Measurements from ENCODE around the gene AZU1.

AZU1 gene

GRCh38 chr19:795073-795611 lies 32.5 kb upstream of the AZU1 start:
- H3K36me3 ChIP-seq (ENCODE audit: control insufficient read depth in 2 of 2, insufficient read depth in 1 of 2, low read length in 2 of 2) = peaks cover 0 to 21% of the 10 kb centered on the region in 2 experiments; a peak in 2 of 3 replicates
- CTCF ChIA-PET = interaction anchor here (1.0 to 1.2 kb wide), 2 partner anchors 24 to 471 kb away, joined by 3 to 4 read pairs; no protein-coding TSS in a partner anchor
- no peaks in the 10 kb centered on the region for H3K9me3 ChIP-seq (ENCODE audit: control insufficient read depth, insufficient read depth, low read depth, low read length)
- no peak overlapping the region for H3K4me3 ChIP-seq (ENCODE audit: low read depth, low read length)
- H3K27ac ChIP-seq (ENCODE audit: extremely low read depth, low read depth, low read length) = no peak overlapping the region
- POLR2A ChIA-PET = no interaction called here
- TF ChIP-seq ZNF391 (tag by site-specific recombination; IDR thresholded peaks at IDR 0.05; ENCODE audit: borderline replicate concordance, low read depth) = no peak
- TF ChIP-seq, protein P1, sequence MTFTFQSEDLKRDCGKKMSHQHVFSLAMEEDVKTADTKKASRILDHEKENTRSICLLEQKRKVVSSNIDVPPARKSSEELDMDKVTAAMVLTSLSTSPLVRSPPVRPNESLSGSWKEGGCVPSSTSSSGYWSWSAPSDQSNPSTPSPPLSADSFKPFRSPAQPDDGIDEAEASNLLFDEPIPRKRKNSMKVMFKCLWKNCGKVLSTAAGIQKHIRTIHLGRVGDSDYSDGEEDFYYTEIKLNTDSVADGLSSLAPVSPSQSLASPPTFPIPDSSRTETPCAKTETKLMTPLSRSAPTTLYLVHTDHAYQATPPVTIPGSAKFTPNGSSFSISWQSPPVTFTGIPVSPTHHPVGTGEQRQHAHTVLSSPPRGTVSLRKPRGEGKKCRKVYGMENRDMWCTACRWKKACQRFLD (tag by site-specific recombination; IDR thresholded peaks at IDR 0.05) = no peak
- no peak for TF ChIP-seq OVOL3 (tag by site-specific recombination; IDR thresholded peaks at IDR 0.05)
- TF ChIP-seq WT1 (tag by site-specific recombination; IDR thresholded peaks at IDR 0.05) = no peak
- no peak for TF ChIP-seq ZNF548 (tag by site-specific recombination; IDR thresholded peaks at IDR 0.05)
- no peak for TF ChIP-seq SP3 (tag by site-specific recombination; IDR thresholded peaks at IDR 0.05)
- TF ChIP-seq ZNF16 (tag by site-specific recombination; IDR thresholded peaks at IDR 0.05; ENCODE audit: low read depth) = no peak
- TF ChIP-seq ZNF791 (tag by site-specific recombination; IDR thresholded peaks at IDR 0.05) = no peak
- TF ChIP-seq, protein P2, sequence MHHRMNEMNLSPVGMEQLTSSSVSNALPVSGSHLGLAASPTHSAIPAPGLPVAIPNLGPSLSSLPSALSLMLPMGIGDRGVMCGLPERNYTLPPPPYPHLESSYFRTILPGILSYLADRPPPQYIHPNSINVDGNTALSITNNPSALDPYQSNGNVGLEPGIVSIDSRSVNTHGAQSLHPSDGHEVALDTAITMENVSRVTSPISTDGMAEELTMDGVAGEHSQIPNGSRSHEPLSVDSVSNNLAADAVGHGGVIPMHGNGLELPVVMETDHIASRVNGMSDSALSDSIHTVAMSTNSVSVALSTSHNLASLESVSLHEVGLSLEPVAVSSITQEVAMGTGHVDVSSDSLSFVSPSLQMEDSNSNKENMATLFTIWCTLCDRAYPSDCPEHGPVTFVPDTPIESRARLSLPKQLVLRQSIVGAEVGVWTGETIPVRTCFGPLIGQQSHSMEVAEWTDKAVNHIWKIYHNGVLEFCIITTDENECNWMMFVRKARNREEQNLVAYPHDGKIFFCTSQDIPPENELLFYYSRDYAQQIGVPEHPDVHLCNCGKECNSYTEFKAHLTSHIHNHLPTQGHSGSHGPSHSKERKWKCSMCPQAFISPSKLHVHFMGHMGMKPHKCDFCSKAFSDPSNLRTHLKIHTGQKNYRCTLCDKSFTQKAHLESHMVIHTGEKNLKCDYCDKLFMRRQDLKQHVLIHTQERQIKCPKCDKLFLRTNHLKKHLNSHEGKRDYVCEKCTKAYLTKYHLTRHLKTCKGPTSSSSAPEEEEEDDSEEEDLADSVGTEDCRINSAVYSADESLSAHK (tag by site-specific recombination; IDR thresholded peaks at IDR 0.05) = no peak
- TF ChIP-seq KLF8 (tag by site-specific recombination; IDR thresholded peaks at IDR 0.05) = no peak
- no peak for TF ChIP-seq ZNF274 (IDR thresholded peaks at IDR 0.05; ENCODE audit: low read length)
- TF ChIP-seq ZNF274 (tag by site-specific recombination; IDR thresholded peaks at IDR 0.05; ENCODE audit: borderline replicate concordance) = no peak
- H3K4me1 ChIP-seq (ENCODE audit: control insufficient read depth, insufficient read depth, low read length) = peaks cover 3% of the 10 kb centered on the region; the same call in 1 of the 2 replicates

- Histone ChIP-seq H3K4me1 (ENCODE audit: control insufficient read depth, insufficient read depth, low read length) (peaks cover 7% of the 10 kb centered on the region), H3K9me3 (ENCODE audit: control insufficient read depth, insufficient read depth, low read depth, low read length) (no peaks in the 10 kb centered on the region), H3K36me3 (ENCODE audit: control insufficient read depth in 2 of 2, insufficient read depth in 1 of 2, low read length in 2 of 2) (peaks cover 0 to 29% of the 10 kb centered on the region in 2 experiments; a peak in 2 of 3 replicates), H3K4me3 (ENCODE audit: low read depth, low read length) (peak overlapping the region; percentile 67), H3K27ac (ENCODE audit: extremely low read depth, low read depth, low read length) (peak overlapping the region; percentile 53; the same call in 1 of the 2 replicates)
- TF ChIP-seq ZNF510 (tag by site-specific recombination; IDR thresholded peaks at IDR 0.05; ENCODE audit: insufficient replicate concordance) (no peak), ZNF391 (tag by site-specific recombination; IDR thresholded peaks at IDR 0.05; ENCODE audit: borderline replicate concordance, low read depth) (no peak), ZNF629 (tag by site-specific recombination; IDR thresholded peaks at IDR 0.05) (no peak), ZNF513 (tag by site-specific recombination; IDR thresholded peaks at IDR 0.05) (no peak), KLF1 (tag by site-specific recombination; IDR thresholded peaks at IDR 0.05) (no peak), ZBTB17 (tag by site-specific recombination; IDR thresholded peaks at IDR 0.05) (no peak)
- POLR2A ChIA-PET = no interaction called here
- CTCF ChIA-PET = interaction anchor here (1.0 to 1.2 kb wide), 2 partner anchors 25 to 470 kb away, joined by 3 to 4 read pairs; no protein-coding TSS in a partner anchor
Measured at GRCh38 chr19:795691-796581, 31.7 kb upstream of the AZU1 start.

Data from HEK293 (cell line).